Skeletal muscle satellite cell (primary cell): ENCODE results near the gene MSLN.
A peak's percentile ranks its signal among the peaks of the same experiment; 100 is the strongest.

Source experiments
- H3K27me3 ChIP-seq: 2 replicates; pipeline ENCODE4 v1.7.0; 2013; ENCODE audit warnings: low read length; ENCODE audit not compliant: control insufficient read depth, insufficient read depth
- H3K36me3 ChIP-seq: 2 replicates; pipeline ENCODE4 v1.7.0; 2013; ENCODE audit warnings: mild to moderate bottlenecking, control low read depth, low read length; ENCODE audit not compliant: insufficient read depth
- H3K4me1 ChIP-seq: 2 replicates; pipeline ENCODE4 v1.7.0; 2013; ENCODE audit warnings: low read length; ENCODE audit not compliant: control insufficient read depth, insufficient read depth
- H3K4me2 ChIP-seq: 2 replicates; pipeline ENCODE4 v1.7.0; 2013; ENCODE audit warnings: mild to moderate bottlenecking, low read length
- H3K4me3 ChIP-seq: 2 replicates; pipeline ENCODE4 v1.7.0; 2013; ENCODE audit warnings: low read length
- H3K9ac ChIP-seq: 2 replicates; pipeline ENCODE4 v1.7.0; 2013; ENCODE audit warnings: mild to moderate bottlenecking, low read depth, low read length, moderate library complexity
- H3K9me3 ChIP-seq: replicated peaks from 2 replicates; pipeline ENCODE4 v1.7.0; 2013; ENCODE audit warnings: mild to moderate bottlenecking, control low read depth, low read length

The MSLN gene

DNA sequence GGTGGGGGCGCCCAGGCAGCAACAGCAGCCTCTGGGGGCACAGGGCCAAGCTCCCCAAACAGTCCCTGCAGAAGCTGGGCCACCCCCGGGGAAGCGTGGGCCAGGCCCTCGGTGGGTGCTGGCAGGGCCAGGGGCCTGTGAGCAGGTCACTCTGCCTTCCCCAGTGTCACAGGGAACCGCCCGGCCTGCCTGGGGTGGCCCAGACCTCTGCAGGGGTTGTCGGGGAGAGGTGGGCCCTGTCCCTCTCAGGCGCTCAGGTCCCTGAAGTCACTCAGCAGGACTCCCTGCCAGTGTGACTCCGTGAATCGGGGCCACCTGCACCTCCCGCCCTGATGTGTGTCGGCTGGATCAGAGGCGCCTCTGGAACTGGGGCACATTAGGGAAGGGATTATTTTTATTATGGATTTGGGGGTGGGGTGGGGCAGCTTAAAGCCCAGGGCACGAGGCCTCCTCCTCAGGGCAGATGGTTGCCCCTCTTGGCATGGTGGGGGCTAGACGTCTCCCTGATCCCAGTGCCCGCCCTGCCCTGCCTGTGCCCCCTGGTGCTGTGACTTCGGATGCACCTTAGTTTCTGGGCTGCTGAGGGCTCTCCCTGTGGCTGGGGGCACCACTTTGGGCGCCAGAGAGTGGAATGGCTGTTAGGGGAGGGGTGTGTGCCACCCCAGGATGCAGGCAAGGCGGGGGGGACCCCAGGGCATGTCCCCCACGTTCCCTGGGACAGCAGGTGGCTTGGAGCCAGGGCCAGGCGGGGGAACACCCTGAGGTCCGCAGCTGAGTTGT lies 41.2 kb downstream of the MSLN start:
- H3K4me2 ChIP-seq: no peak overlapping the region
- H3K9ac ChIP-seq: no peak overlapping the region
- H3K9me3 ChIP-seq: no peaks in the 10 kb centered on the region
- no peaks in the 10 kb centered on the region for H3K4me1 ChIP-seq
- peaks cover 52% of the 10 kb centered on the region for H3K27me3 ChIP-seq
- peaks cover 2% of the 10 kb centered on the region for H3K36me3 ChIP-seq
- no peak overlapping the region for H3K4me3 ChIP-seq

DNA sequence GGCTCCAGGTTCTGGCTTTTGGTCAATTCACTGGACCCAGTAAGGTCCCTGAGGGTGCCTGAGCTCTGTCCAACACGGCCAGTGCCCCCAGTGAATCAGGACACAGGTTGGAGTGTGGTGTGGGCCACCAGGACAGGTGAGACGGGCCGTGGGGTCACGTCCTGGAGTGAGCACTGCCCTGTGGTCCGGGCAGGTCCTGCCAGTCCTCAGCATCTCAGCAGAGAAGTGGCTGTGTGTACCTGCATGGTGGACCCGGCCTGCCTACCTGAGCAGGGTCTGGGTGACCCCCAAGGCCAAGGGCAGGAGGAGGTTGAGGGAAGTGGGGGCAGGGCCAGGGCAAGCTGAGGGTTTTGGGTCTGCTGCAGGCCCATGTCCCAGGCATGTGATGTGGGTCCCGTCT lies 41.9 kb downstream of the MSLN start:
- no peaks in the 10 kb centered on the region for H3K36me3 ChIP-seq
- no peaks in the 10 kb centered on the region for H3K4me1 ChIP-seq
- H3K4me3 ChIP-seq: no peak overlapping the region
- H3K27me3 ChIP-seq: peaks cover 52% of the 10 kb centered on the region
- no peak overlapping the region for H3K9ac ChIP-seq
- no peaks in the 10 kb centered on the region for H3K9me3 ChIP-seq
- no peak overlapping the region for H3K4me2 ChIP-seq

DNA sequence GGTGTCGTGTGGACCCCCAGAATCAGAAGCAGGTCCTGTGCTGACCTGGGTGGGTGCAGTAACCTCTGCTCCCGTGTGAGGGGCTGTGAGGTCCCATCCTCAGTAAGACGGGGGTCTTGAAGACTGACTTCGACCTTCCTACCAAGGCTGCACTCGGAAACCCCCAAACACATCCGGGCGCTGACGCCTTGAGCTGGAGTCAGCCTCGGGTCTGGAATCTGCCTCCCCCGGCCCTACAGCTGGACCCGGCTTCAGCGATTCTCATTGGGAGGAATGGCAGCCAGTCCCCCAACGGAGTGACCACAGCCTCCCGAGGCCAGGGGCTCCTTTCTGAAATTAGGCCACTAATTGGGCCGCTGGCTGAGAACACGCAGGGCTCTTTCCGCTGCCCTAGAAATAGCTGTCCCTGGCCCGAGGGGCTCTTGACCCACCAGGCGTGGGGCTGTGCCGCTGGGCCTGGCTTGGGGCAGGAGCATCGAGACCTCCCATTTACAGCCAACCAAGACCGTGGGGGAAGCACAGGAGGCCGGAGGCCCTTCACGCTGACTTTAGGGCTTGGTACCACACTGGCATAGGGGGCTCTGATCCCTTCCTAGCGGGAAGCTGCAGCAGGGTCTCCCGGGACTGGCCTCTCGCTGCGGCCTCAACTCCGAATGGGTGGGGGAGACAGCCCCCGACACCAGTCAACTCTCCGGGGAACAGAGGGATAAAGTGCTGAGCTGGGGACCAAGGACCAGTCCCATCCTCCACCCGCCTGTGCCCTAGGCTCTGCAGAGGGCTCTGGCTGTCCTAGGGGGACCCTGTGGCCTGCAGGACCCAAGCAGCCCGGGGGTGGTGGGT lies 42.6 kb downstream of the MSLN start:
- no peak overlapping the region for H3K4me2 ChIP-seq
- no peak overlapping the region for H3K9ac ChIP-seq
- peaks cover 52% of the 10 kb centered on the region for H3K27me3 ChIP-seq
- H3K9me3 ChIP-seq: no peaks in the 10 kb centered on the region
- no peaks in the 10 kb centered on the region for H3K4me1 ChIP-seq
- H3K36me3 ChIP-seq: no peaks in the 10 kb centered on the region
- H3K4me3 ChIP-seq: no peak overlapping the region

DNA sequence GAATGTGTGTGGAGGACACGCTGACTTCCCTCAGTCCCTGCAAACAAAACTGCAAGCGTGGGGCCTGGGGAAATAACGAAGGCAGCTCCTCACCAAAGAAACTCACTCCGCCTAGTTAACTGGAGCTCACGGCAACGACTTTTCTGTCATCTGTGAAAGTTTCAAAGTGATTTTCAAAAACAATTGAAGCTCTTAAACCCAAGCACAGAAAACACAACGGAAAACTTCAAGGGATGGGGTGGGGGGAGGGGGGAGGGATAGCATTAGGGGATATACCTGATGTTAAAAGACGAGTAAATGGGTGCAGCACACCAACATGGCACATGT lies 43.2 kb downstream of the MSLN start:
- Histone ChIP-seq H3K4me1 (peaks cover 4% of the 10 kb centered on the region), H3K9me3 (no peaks in the 10 kb centered on the region), H3K4me2 (no peak overlapping the region), H3K4me3 (no peak overlapping the region), H3K9ac (no peak overlapping the region), H3K27me3 (peaks cover 52% of the 10 kb centered on the region), H3K36me3 (no peaks in the 10 kb centered on the region)

DNA sequence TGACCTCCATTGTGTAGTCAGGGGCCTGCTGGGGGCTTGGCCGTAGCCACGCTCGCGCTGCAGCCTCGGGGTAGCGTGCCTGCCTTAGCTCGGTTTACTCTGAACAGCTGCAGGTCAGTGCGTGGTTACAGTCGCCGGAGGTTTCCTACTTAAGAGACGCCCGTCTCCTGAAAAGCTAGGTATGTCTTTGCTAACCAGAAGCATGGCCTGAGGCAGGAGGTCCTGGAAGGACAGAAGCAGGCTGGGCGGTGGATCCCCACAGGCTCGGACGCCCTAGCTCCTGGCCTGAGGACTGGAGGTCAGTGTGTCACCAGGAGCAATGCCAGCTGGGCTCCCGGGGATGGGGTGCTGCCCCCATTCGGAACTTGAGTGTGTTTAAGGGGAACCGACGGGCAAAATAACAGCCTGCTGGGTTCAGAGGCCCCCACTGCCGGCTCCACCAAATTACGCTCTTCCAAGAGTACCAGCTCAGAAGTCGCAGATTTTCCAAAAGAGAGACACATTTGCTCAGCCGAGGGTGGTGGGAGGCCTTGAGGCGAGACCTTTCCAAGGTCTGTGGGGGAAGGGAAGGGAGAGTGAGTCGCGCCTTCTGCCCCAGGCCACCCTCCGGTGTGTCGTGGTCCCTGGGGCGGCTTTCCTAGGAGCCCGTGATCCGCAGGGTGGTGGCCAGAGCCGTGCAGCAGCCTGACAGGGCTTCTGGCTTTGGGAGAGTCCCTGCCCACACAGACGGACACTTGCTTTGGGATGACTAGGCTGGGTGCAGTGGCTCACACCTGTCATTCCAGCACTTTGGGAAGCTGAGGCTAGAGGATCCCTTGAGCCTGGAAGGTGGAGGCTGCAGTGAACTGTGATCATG lies 43.9 kb downstream of the MSLN start:
- Histone ChIP-seq H3K27me3 (peaks cover 46% of the 10 kb centered on the region), H3K9me3 (no peaks in the 10 kb centered on the region), H3K36me3 (no peaks in the 10 kb centered on the region), H3K4me3 (no peak overlapping the region), H3K9ac (no peak overlapping the region), H3K4me1 (peaks cover 4% of the 10 kb centered on the region), H3K4me2 (no peak overlapping the region)

DNA sequence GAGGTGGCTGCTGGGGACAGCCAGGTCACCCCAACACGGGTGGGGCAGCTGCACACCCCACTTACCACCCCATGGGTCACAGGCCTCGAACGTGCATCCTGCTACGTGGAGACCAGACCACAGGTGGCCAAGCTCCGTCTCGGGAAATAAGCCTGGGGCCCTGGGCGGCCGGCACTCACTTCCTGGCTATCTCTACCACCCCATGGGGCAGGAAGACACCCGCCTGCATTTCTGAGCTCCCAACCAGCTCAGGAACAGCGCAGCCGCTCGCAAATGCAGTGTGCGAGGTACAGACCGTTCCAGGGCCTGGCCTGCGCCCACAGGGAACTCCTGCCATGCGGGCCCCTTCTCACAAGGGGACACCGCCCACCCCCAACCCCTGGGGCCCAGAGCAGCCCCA lies 44.9 kb downstream of the MSLN start:
- peaks cover 36% of the 10 kb centered on the region for H3K27me3 ChIP-seq
- peaks cover 4% of the 10 kb centered on the region for H3K4me1 ChIP-seq
- H3K9me3 ChIP-seq: no peaks in the 10 kb centered on the region
- H3K4me3 ChIP-seq: no peak overlapping the region
- no peak overlapping the region for H3K4me2 ChIP-seq
- no peak overlapping the region for H3K9ac ChIP-seq
- H3K36me3 ChIP-seq: no peaks in the 10 kb centered on the region

DNA sequence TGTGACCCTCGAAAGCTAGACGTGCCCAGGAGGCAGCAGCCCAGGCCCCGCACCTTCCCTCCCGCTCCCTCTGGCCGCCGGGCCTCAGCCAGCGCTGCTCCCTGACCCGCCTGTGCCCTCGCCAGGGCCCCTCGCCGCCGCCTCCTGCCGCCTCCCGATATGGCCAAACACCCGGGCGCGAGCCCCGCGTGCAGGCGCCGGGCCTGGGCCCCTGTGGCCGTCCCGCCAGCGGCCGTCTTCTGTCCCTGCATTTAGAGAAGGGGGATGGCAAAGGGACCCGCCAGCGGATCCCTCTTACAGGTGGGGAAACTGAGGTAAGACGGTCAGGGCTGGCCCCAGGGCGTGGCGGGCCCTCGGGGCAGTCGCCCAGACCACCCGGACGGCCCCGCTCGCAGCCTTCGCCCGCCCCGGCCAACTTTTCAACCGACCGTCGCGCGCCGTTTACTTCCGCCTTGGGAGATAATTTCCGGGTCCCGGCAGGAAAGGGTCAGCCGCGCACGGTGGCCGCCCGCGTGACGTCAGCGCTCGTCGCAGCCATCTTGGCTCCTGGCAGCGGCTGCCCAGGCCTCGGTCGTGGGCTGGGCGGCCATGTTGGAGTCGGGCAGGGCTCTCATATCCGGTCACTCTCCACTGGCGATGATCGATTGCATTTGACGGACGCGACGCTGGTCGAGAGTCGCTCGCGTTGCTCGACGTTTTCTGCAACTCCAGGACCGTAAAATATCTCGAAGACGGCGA lies 47.0 kb downstream of the MSLN start:
- peaks cover 16% of the 10 kb centered on the region for H3K27me3 ChIP-seq

DNA sequence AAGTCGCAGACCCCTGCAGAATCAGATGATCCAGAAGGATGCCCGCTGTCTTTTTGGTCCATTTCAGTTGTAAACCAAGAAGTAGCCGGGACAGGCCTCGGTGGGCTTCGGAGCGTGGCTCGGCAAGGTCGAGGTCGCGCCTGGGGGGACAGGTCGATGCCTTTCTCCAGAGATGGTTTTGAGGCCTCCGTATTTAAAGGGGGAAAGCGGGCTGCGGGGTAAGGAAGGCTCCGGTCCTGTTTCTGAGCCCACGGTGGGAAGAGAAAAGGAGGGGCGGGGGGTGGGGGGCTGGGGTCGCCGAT lies 47.5 kb downstream of the MSLN start:
- peak overlapping the region; percentile 63 for H3K9ac ChIP-seq

More for the DNA sequence above, 47.0 kb downstream of the MSLN start:
- Histone ChIP-seq H3K4me1 (peaks cover 4% of the 10 kb centered on the region), H3K9ac (peak overlapping the region; percentile 94), H3K4me3 (peak overlapping the region; percentile 75), H3K9me3 (no peaks in the 10 kb centered on the region), H3K4me2 (peak overlapping the region; percentile 92), H3K36me3 (no peaks in the 10 kb centered on the region)

DNA sequence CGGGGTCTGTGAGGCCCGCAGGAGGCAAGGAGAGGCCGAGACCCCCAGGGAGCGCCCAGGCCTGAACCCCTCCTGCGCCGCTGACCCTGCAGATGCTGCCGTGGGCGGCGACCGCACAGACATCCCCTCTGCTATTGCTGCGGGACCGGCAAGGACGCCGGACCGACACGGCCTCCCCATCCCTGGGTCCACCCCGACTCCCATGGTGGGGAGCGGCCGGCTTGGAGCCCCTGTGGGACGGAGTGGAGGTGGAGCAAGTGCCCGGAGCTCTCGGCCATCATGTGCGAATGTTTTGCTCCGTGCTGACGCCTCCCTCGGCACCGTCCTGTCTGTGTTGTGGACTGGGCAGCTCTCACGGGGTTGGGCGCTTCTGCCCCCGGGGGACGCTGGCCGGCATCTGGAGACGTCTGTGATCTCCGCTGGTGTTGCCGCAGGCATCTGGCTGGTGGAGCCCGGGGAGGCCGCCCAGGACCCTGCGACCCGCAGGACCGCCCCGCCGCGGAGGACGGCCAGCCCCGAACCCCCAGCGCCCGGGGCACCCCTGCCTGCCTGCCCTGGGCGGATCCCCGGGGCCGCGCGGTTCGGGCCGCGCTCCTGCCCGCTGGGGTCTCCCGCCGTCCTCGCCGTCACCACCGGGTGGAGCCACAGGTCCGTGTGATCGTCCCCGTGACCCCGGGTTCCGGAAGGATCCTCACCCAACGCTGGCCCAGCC lies 52.8 kb downstream of the MSLN start:
- peak overlapping the region; percentile 71 for H3K4me2 ChIP-seq
- peak overlapping the region; percentile 56 for H3K4me3 ChIP-seq
- H3K4me1 ChIP-seq: peaks cover 28% of the 10 kb centered on the region
- H3K9ac ChIP-seq: peak overlapping the region; percentile 52
- no peaks in the 10 kb centered on the region for H3K9me3 ChIP-seq
- H3K27me3 ChIP-seq: peaks cover 16% of the 10 kb centered on the region
- no peaks in the 10 kb centered on the region for H3K36me3 ChIP-seq

More for the DNA sequence above, 47.5 kb downstream of the MSLN start:
- Histone ChIP-seq H3K9me3 (no peaks in the 10 kb centered on the region), H3K4me2 (peak overlapping the region; percentile 89), H3K27me3 (peaks cover 10% of the 10 kb centered on the region), H3K36me3 (no peaks in the 10 kb centered on the region), H3K4me1 (peaks cover 4% of the 10 kb centered on the region), H3K4me3 (peak overlapping the region; percentile 75)

DNA sequence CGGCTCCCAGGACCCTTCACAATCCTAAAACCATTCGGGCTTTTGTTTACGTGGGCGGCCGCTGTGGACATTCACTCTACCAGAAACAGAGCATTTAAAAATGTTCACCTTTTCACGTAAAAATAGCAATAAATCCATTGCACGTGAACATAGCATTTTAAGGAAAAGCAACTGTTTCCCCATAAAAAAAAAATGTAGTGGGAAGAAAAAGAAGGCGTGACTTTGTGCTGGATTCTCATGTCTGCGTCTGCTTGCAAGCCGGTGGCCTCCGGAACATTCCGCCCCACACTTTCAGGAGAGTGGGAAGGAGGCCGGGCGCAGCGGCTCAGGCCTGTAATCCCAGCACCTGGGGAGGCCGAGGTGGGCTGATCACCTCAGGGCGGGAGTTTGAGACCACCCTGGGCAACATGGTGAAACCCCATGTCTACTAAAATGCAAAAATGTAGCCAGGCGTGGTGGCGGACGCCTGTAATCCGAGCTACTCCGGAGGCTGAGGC lies 53.4 kb downstream of the MSLN start:
- H3K9me3 ChIP-seq: no peaks in the 10 kb centered on the region
- H3K27me3 ChIP-seq: peaks cover 20% of the 10 kb centered on the region
- no peaks in the 10 kb centered on the region for H3K36me3 ChIP-seq
- H3K9ac ChIP-seq: no peak overlapping the region
- peaks cover 25% of the 10 kb centered on the region for H3K4me1 ChIP-seq
- peak overlapping the region; percentile 56 for H3K4me3 ChIP-seq
- peak overlapping the region; percentile 71 for H3K4me2 ChIP-seq
